Right renal cortex interstitium (tissue), 3 donors: ENCODE data around the gene CKS1B. TPM values are rescaled to one million over a fixed set of nuclear protein-coding genes. Genes with fewer than 3 reads are reported as not detected.

Experiments used
- DNase-seq, 3 donors: peaks; one replicate each; pipeline ENCODE4 v3.0.0-alpha.2; 2013; ENCODE audit warnings: low read depth in 3 of 3, low spot score in 2 of 3
- polyA plus RNA-seq, 3 donors: library from polyadenylated mRNA; unstranded; fragments of 120-200 nt; gene quantifications; one replicate each; pipeline ENCODE4 v1.2.1, GENCODE V29; 2013; ENCODE audit not compliant: insufficient read length in 3 of 3

Gene CKS1B
- polyA plus RNA-seq, 3 donors = 102 to 114 (median 104) TPM

DNA sequence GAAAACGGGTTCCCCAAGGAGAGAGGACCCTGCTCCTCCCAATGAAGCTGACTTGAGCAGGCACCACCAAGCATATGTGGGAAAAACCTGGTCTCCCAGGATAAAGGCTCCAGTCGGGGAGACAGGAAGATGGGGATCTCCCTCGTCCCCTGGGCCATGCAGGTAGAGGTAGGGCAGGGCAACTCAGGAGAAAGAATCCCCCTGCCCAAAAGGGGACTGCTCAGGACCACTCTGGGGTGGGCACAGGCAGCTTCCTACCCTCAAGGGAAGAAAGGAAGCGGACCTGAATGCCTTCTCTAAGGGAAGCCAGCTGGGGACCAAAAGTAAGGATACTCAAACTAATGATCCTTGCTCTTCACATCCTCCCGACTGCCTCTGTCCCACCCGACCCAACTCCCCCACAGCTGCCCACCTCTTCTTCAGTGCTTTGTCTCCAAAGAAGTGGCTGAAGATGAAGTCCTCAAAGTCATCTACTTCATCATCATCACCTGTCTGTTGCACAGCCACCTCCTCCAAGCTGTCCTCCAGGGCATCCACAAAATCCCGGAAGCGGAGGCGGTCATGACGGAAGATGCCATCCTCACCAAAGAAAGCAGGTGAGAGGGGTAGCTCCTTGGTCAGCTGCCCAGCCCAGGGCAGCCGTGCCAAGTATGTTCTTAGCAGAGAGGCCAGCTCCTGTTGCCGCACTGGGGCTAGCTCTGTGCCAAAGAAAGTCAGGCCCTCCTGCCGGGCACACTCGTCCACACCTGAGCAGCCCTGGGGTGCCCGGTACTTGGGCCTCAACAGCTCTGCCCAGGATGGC is 29.1 kb upstream of the CKS1B start:
- no peak for DNase-seq

DNA sequence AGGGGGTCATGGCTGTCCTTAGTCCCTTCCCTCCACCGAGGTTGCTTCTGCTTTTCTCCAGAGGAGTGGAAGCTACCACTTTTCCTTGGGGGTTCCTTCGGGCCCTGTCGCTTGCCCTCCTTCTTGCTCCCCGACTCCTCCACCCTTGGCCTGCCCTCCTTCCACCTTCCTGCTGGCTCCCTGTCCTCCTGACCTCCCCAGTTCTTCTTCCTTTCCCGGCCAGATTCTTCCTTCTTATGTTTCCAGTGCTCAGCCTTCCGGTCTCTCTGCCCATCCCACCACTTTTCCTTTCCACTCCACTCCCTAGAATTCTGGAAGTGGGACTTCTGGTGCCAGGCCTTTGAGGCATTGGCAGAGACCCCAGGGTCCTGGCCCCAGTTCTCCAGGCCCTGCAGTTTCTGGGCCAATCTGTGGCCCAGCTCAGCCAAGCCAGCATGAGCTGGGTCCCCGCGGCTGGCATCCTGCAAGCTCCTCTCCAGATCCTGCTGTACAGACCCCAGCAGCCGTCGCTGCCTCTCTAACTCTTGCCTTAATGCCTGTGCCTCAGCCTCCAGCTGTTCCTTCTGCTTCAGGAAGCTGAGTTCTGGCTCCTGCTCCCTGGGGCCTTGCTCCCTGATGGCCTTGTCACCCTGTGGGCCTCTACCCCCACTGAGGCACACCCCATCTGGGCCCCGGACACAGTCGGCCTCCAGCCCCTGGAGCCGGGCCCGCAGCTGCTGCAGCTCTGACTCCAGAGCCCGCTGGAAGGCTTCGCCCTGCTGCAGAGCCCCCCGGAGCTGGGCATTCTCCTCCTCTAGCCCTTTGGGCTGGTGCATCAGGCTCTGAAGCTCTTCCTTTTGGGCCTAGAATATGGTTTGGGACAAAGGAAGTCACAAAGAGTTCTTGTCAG is 28.3 kb upstream of the CKS1B start:
- no peak for DNase-seq

- DNase-seq = no peak
Measured at GRCh38 chr1:154948079-154948478, 26.4 kb upstream of the CKS1B start.

DNA sequence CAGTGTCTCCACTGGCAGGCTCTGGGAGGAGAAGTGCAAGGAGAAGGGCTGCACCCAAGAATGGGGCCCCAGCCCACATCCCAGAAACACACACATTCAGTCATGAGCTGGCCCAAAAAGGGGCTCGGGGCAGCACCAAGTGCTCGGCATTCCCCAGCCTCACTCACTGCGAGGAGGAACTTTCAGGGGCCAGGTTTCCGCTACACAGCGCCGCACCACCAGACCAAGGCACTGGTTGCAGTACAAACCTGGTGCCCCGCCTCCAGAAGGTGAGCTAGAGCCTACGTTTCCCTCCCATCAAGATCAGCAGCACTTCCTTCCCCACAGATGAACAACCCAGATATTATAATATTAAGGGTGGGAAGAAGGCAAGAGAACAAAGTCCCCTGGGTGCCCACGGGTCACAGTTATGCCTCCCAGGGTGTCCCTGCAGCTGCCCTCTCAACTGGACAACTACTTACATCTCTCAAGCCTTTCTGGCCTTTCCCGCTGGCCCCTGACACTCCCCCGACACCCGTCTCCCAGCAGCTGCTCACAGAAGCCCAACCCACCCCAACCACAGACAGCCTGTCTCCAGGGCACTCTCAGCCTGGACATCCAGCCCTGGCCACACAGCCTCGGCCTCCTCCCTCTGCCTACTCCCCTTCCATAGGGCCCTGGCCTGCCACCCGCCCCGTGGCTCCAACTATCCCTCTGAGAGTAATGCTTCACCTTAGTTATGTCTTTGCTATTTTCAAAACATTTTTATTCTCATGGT is 22.4 kb upstream of the CKS1B start:
- no peak for DNase-seq

DNA sequence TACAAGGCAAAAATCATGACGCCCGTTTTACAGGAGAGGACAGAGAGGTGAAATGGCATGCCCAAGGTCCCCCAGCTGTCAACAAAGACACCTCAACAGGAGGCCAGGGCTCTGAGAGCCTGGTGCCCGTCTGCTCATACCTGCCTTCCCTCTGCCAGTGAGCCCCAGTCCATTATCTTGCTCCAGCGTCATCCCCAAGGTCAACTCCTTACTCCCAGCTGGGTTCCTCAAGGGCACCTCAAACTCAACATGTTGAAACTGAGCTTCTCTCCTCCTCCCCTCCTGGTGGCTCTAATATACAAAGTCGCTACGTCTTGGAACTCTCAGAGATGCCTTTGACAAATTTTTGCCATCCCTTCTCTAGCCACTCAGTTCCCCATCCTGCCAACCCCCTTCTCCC is 21.8 kb upstream of the CKS1B start:
- no peak for DNase-seq

- no peak for DNase-seq
Measured at GRCh38 chr1:154953611-154954038, 20.9 kb upstream of the CKS1B start.

DNA sequence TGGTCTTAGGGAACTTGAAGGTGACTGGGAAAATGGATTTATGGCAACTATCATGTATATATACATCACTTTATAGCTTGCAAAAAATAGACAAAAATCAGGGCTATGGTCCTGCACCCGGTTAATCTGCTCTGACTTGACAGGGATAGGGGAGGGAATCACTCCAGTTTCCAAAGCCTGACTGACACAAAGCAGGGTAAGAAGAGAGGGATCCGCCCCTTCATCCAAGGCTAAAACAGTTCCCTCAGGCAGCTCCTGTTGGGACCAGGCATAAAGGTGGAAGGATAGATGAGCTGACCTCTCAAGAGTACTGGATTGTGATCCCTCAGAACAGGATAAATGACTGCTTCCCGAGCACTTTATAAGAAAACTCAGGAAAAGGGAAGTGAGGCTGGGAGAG is 19.9 kb upstream of the CKS1B start:
- no peak for DNase-seq

GRCh38 chr1:154955039-154955717 is 19.3 kb upstream of the CKS1B start:
- DNase-seq = peak in 1 of 3 donors; percentile 61

DNA sequence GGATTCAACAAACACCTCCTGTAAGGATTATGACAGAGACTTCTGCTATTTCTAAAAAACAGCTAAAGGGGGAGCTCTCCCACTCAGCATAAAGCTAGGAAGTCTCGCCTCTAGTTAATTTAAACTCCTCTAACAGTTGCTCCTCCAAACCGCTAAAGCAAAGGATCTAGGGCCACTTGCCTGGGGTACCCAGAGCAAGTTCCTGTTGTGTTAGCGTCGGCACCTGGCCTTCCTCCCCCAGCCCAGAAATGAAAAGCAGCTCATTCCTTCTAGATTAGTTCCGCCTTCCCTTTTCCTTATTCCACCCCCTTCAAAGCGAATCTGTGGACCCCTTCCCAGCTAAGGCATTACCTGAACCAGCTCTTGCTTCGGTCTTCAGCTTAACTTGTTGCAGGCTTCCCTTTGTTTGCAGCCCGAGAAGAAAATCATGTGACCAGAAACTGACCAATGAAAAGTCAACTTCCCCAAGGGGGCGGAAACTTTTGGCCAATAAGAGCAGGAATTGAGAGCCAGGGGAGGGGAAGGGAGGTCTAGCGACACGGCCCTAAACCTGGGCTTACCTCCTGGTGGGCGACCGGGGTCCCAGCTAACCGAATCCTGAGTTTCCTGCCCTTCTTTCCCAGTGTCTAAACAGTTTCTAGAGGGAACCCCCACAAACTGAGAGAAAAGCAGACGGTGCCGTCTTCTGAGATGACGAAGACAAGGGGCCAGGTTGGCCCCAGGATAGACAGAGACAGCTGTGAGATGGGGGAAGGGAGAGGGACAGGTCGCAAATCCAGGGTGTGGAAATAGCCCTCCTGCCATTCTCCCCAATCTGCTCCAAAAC is 18.6 kb upstream of the CKS1B start, which contains the start of gene PBXIP1:
PBXIP1 (minus strand) TSS at position 382 of the 826 bp plus-strand sequence. CDS start 2,378 bp downstream, outside the sequence.
- DNase-seq = peak; percentile 94 to 98 (median 94)

GRCh38 chr1:154956544-154956941 is 17.9 kb upstream of the CKS1B start:
- no peak for DNase-seq

- DNase-seq = no peak
Measured at GRCh38 chr1:154957091-154957657, 17.3 kb upstream of the CKS1B start.

DNA sequence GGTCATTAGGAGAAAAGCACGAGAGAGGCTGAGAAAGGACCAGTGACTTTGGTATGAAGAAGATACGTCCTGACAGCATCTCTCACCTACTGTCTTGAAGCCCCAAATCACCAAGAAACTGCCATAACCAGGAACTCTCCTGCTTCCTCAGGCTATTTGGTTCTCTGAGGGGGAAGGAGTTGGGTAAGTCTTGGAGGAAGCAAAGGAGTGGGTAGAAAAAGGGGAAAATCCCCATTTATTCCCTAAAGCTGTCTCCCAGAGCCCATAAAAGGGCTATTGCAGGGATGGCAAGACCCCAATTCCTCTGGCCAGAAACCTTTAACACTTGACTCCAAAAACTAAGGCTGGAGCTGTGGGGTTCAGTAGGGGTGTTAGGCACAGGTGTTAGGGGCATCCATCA is 16.4 kb upstream of the CKS1B start:
- DNase-seq = no peak

- no peak for DNase-seq
Measured at GRCh38 chr1:154958681-154959425, 15.6 kb upstream of the CKS1B start.

DNA sequence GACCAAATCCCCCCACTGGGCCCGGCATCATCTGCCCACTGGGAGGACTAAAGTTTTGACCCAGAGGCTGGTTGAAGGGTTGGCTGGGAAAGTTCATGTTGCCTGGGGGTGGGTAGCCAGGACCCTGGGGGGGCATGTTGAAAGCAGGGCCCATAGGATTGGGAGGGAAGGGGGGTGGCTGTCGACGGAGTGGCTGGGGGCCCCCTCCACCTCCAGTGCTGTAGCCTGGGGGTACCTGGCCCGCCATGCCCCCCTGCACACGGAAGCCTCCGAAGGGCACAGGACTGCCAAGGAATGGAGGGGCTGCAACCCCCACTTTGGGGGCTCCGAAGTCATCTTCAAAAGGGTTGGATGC is 15.1 kb upstream of the CKS1B start:
- no peak for DNase-seq

DNA sequence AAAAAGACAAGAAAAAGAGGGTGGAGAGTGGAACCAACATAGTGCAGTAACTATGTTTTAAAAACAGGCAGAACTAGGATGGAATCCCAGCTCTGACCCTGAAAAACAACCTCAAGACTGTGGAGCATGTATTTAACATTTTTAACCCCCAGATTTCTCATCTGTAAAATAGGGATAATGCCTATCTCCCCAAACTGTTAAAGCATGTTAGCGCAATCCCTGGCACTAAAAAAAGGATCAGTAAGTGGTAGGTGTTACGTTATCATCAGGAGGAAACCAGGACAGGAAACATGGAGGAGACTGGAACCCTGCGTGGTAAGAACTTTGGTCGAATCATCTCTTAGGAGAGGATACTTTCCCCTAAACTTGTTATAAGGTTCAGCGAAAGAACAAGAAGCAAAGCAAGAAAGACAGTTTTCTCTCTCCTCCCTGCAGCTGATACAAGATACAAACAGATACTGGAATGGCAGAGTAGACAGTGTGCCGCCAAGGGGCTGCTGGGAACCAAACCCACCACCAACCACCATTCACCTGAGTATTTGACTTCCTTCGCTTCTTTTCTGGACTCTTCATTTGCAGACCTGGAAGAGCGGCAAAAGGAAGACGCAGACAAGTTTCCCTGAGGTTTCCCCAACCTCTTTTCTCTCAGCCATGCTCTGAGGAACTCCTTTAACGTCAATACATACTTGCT is 13.9 kb upstream of the CKS1B start:
- DNase-seq = no peak

GRCh38 chr1:154961207-154962155 is 13.0 kb upstream of the CKS1B start, which contains the start of gene PYGO2:
PYGO2 (minus strand) TSS chr1:154961782; CDS start chr1:154961576, 206 bp downstream.
- no peak for DNase-seq
